HEK293 (cell line): ENCODE measurements around the gene RASL10A.

Source experiments
- BCL11B ChIP-seq: fragments of 450-650 bp; formaldehyde crosslinking; IDR thresholded peaks from 2 replicates; pipeline ENCODE4 v1.5.1; 2016; ENCODE audit warnings: low read depth, missing biosample characterization, missing genetic modification characterization
- KLF16 ChIP-seq: fragments of 450-650 bp; formaldehyde crosslinking; IDR thresholded peaks from 2 replicates; pipeline ENCODE4 v1.5.1; 2017; ENCODE audit warnings: missing biosample characterization, missing genetic modification characterization
- KLF8 ChIP-seq: fragments of 450-650 bp; formaldehyde crosslinking; IDR thresholded peaks from 2 replicates; pipeline ENCODE4 v1.5.1; 2016; ENCODE audit warnings: missing biosample characterization, missing genetic modification characterization
- PRDM10 ChIP-seq: fragments of 450-650 bp; formaldehyde crosslinking; IDR thresholded peaks from 2 replicates; pipeline ENCODE4 v1.5.1; 2016; ENCODE audit warnings: missing biosample characterization, missing genetic modification characterization
- RBAK ChIP-seq: fragments of 450-650 bp; formaldehyde crosslinking; IDR thresholded peaks from 2 replicates; pipeline ENCODE4 v1.5.1; 2016; ENCODE audit warnings: missing biosample characterization, missing genetic modification characterization
- ZBTB21 ChIP-seq: fragments of 450-650 bp; formaldehyde crosslinking; IDR thresholded peaks from 2 replicates; pipeline ENCODE4 v1.5.1; 2017; ENCODE audit warnings: missing biosample characterization, missing genetic modification characterization
- ZBTB26 ChIP-seq: fragments of 450-650 bp; formaldehyde crosslinking; optimal IDR thresholded peaks from 2 replicates; pipeline ENCODE3; 2016; ENCODE audit warnings: missing biosample characterization, mild to moderate bottlenecking, missing genetic modification characterization
- ZBTB49 ChIP-seq: fragments of 450-650 bp; formaldehyde crosslinking; IDR thresholded peaks from 2 replicates; pipeline ENCODE4 v1.5.1; 2016; ENCODE audit warnings: missing biosample characterization, missing genetic modification characterization, low read depth
- ZNF132 ChIP-seq: fragments of 450-650 bp; formaldehyde crosslinking; IDR thresholded peaks from 2 replicates; pipeline ENCODE4 v1.5.1; 2017; ENCODE audit warnings: missing biosample characterization, missing genetic modification characterization, borderline replicate concordance
- ZNF133 ChIP-seq: fragments of 450-650 bp; formaldehyde crosslinking; IDR thresholded peaks from 2 replicates; pipeline ENCODE4 v1.5.1; 2016; ENCODE audit warnings: missing biosample characterization, missing genetic modification characterization
- ZNF157 ChIP-seq: fragments of 450-650 bp; formaldehyde crosslinking; IDR thresholded peaks from 2 replicates; pipeline ENCODE4 v1.5.1; 2016; ENCODE audit warnings: missing biosample characterization, missing genetic modification characterization
- ZNF398 ChIP-seq: fragments of 450-650 bp; formaldehyde crosslinking; IDR thresholded peaks from 2 replicates; pipeline ENCODE4 v1.5.1; 2017; ENCODE audit warnings: missing biosample characterization, missing genetic modification characterization
- ZNF473 ChIP-seq: fragments of 450-650 bp; formaldehyde crosslinking; IDR thresholded peaks from 2 replicates; pipeline ENCODE4 v1.5.1; 2017; ENCODE audit warnings: missing biosample characterization, missing genetic modification characterization
- ZNF501 ChIP-seq: fragments of 450-650 bp; formaldehyde crosslinking; IDR thresholded peaks from 2 replicates; pipeline ENCODE4 v1.5.1; 2016; ENCODE audit warnings: missing biosample characterization, missing genetic modification characterization
- ZNF510 ChIP-seq: fragments of 450-650 bp; formaldehyde crosslinking; IDR thresholded peaks from 2 replicates; pipeline ENCODE4 v1.5.1; 2018; ENCODE audit warnings: mild to moderate bottlenecking, missing genetic modification characterization, missing biosample characterization; ENCODE audit not compliant: insufficient replicate concordance
- ZNF558 ChIP-seq: fragments of 450-650 bp; formaldehyde crosslinking; IDR thresholded peaks from 2 replicates; pipeline ENCODE4 v1.5.1; 2016; ENCODE audit warnings: missing biosample characterization, missing genetic modification characterization
- ZNF626 ChIP-seq: fragments of 450-650 bp; sonication (Bioruptor Pico); formaldehyde crosslinking; IDR thresholded peaks from 2 replicates; pipeline ENCODE4 v1.5.1; 2018; ENCODE audit warnings: missing biosample characterization, missing genetic modification characterization, inconsistent platforms
- ZNF692 ChIP-seq: fragments of 450-650 bp; formaldehyde crosslinking; IDR thresholded peaks from 2 replicates; pipeline ENCODE4 v1.5.1; 2016; ENCODE audit warnings: missing biosample characterization, missing genetic modification characterization
- ZNF777 ChIP-seq: fragments of 450-650 bp; formaldehyde crosslinking; IDR thresholded peaks from 2 replicates; pipeline ENCODE4 v1.5.1; 2017; ENCODE audit warnings: missing biosample characterization, missing genetic modification characterization, borderline replicate concordance
- ZNF791 ChIP-seq: fragments of 450-650 bp; formaldehyde crosslinking; IDR thresholded peaks from 2 replicates; pipeline ENCODE4 v1.5.1; 2016; ENCODE audit warnings: missing biosample characterization, missing genetic modification characterization
- TF ChIP-seq, protein P1 (sequence below): fragments of 450-650 bp; formaldehyde crosslinking; IDR thresholded peaks from 2 replicates; pipeline ENCODE4 v1.5.1; 2016; ENCODE audit warnings: missing biosample characterization, missing genetic modification characterization
- TF ChIP-seq, protein P2 (sequence below): fragments of 450-650 bp; formaldehyde crosslinking; IDR thresholded peaks from 2 replicates; pipeline ENCODE4 v1.5.1; 2016; ENCODE audit warnings: missing biosample characterization, missing genetic modification characterization

RASL10A gene

GRCh38 chr22:29314537-29315285 is 786 bp downstream of the RASL10A start (continued):
- no peak for TF ChIP-seq ZNF132 (tag by site-specific recombination)
- no peak for TF ChIP-seq ZBTB21 (tag by site-specific recombination)
- TF ChIP-seq ZNF501 (tag by site-specific recombination) = no peak
- TF ChIP-seq ZNF692 (tag by site-specific recombination) = peak; percentile 18; the same call in 1 of the 2 replicates
- TF ChIP-seq KLF16 (tag by site-specific recombination) = 0 out of 2 replicates have a peak, but pooled peaks have one; percentile 18
- no peak for TF ChIP-seq ZNF473 (tag by site-specific recombination)
- TF ChIP-seq, protein P1, sequence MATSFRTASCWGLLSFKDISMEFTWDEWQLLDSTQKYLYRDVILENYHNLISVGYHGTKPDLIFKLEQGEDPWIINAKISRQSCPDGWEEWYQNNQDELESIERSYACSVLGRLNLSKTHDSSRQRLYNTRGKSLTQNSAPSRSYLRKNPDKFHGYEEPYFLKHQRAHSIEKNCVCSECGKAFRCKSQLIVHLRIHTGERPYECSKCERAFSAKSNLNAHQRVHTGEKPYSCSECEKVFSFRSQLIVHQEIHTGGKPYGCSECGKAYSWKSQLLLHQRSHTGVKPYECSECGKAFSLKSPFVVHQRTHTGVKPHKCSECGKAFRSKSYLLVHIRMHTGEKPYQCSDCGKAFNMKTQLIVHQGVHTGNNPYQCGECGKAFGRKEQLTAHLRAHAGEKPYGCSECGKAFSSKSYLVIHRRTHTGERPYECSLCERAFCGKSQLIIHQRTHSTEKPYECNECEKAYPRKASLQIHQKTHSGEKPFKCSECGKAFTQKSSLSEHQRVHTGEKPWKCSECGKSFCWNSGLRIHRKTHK (tag by site-specific recombination) = no peak
- TF ChIP-seq ZBTB49 (tag by site-specific recombination) = no peak
- TF ChIP-seq ZBTB26 (tag by site-specific recombination) = peak; percentile 92
- peak; percentile 100 for TF ChIP-seq ZNF777 (tag by site-specific recombination)
- no peak for TF ChIP-seq ZNF133
- no peak for TF ChIP-seq ZNF558 (tag by site-specific recombination)
- TF ChIP-seq ZNF510 (tag by site-specific recombination) = no peak
- TF ChIP-seq ZNF398 = peak; percentile 58; the same call in 1 of the 2 replicates
- TF ChIP-seq, protein P2, sequence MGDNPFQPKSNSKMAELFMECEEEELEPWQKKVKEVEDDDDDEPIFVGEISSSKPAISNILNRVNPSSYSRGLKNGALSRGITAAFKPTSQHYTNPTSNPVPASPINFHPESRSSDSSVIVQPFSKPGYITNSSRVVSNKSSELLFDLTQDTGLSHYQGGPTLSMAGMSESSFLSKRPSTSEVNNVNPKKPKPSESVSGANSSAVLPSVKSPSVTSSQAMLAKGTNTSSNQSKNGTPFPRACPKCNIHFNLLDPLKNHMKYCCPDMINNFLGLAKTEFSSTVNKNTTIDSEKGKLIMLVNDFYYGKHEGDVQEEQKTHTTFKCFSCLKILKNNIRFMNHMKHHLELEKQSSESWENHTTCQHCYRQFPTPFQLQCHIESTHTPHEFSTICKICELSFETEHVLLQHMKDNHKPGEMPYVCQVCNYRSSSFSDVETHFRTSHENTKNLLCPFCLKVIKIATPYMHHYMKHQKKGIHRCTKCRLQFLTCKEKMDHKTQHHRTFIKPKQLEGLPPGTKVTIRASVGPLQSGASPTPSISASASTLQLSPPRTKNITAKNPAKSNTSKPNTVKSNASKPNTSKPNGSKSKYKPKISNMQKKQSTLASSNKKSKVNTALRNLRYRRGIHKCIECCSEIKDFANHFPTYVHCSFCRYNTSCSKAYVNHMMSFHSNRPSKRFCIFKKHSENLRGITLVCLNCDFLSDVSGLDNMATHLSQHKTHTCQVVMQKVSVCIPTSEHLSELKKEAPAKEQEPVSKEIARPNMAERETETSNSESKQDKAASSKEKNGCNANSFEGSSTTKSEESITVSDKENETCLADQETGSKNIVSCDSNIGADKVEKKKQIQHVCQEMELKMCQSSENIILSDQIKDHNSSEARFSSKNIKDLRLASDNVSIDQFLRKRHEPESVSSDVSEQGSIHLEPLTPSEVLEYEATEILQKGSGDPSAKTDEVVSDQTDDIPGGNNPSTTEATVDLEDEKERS (tag by site-specific recombination) = no peak
- no peak for TF ChIP-seq ZNF791 (tag by site-specific recombination)
- TF ChIP-seq ZNF626 (tag by site-specific recombination) = no peak
- TF ChIP-seq KLF8 (tag by site-specific recombination) = no peak; the same call in 1 of the 2 replicates
- TF ChIP-seq BCL11B = no peak
- TF ChIP-seq ZNF157 (tag by site-specific recombination) = no peak
- TF ChIP-seq RBAK (tag by site-specific recombination) = no peak
- TF ChIP-seq PRDM10 (tag by site-specific recombination) = no peak
